NCI-H774 (cell line): ENCODE results near the gene KCNG2.

Source experiments
- DNase-seq: peaks from one replicate; lab custom pipeline; 2025; lab: John Stamatoyannopoulos, UW

KCNG2 gene

DNA sequence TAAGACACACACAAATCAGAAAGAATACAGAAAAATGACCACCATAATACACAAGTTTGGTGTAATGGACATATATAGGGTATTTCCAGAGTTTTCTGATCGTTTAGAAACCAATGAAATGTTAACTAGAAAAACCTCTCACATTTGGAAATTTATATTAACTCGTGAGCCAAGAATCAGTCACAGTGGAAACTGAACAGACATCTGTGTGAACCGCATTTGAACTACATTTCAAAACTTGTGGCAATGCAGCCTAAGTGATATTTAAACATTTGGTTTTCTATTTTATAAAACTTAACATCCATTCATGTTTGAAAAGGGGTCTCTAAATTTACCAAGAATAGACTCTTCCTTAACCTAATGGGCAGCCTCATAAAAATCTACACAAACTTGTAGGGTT lies 29.0 kb upstream of the KCNG2 start:
- DNase-seq: no peak

- no peak for DNase-seq
These were observed 27.8 kb upstream of the KCNG2 start for GRCh38 chr18:79769698-79770500.

- no peak for DNase-seq
These were observed 27.3 kb upstream of the KCNG2 start for GRCh38 chr18:79770501-79770815.

- no peak for DNase-seq
These were observed 26.9 kb upstream of the KCNG2 start for GRCh38 chr18:79770826-79771225.

DNA sequence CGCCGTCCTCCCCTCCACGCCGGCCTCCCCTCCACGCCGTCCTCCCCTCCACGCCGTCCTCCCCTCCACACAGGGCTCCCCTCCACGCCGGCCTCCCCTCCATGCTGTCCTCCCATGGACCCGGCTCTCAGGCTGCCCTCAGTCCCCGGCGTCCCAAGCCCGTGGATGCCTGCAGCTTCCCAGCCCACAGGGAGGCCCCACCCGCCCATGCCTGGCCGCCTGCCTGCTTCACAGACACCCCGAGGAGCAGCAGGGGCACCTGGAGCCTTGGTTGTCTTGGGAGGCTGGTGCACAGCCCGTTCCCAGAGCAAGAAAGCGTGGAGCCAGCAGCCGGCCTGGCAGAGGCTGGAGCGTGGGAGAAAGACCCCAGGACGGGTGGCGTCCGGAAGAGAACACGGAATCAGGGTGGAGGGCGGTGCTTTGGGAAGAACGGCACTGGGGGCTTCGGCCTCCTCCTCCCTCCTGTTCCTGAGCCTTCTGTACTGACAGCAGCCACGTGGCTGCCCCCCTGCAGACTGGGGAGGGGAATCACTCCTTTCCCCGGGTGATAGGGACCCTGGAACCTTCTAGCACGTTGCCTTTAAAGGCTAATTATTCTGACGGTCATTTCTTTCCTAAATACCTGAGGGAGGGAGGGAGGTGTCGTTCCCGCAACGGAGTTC lies 26.2 kb upstream of the KCNG2 start:
- no peak for DNase-seq

GRCh38 chr18:79772108-79772864 lies 25.5 kb upstream of the KCNG2 start:
- no peak for DNase-seq

DNA sequence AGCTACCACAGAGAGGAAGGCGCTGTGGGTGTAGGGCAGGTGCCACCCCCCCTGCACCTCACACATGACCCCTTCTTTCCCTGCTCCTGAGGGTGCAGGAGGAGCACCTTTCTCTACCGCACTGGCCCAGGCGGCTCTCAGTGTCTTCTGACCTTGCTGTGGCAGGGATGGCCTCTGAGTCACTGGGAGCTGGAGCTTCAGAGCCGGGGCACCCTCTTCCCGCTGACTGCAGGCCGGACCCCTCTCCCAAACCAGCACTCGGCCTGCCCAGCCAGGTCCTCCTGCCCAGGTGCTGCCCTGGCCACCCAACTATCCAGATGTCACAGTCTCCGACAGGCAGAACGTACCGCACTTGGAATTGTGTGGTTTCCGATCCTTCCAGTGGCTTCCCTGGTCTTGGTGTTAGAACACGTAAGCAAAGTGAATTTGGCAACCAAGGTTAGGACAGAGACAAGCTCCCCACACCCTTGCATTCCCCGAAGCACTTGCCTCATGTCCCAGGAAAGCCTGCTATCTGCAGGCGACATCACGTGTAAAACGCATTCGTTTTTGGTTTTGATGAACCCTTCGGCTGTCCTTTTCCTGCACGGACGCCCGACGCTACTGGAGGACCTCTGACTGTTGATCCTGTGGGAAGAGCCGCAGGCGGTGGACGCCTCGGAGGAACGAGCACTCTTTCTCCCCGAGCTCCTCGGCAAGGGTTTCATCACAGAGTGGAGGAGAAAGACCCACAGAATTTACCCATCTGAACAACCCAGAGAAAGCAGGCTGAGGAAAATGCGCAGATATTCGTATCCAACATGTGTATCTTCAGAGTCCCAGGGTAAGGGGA lies 24.7 kb upstream of the KCNG2 start:
- DNase-seq: no peak

DNA sequence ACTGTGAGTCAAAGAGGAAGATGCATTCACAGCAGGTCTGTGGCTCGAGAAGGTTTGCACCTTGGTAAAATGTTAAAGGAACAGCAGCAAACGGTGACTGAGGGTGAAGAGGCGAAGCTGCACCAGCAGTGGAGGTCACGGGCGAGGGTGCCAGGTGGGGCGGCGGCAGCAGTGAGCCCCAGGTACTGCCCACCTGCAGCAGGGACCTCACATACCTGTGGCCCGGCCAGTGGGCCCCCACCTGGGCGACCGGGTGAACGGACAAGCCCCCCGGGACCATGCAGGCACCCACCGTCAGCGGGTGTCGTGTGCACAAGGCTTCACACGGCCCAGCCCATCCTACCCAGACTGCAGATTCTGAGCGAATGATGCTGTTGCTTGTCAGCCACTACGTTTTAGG lies 23.6 kb upstream of the KCNG2 start:
- no peak for DNase-seq

DNA sequence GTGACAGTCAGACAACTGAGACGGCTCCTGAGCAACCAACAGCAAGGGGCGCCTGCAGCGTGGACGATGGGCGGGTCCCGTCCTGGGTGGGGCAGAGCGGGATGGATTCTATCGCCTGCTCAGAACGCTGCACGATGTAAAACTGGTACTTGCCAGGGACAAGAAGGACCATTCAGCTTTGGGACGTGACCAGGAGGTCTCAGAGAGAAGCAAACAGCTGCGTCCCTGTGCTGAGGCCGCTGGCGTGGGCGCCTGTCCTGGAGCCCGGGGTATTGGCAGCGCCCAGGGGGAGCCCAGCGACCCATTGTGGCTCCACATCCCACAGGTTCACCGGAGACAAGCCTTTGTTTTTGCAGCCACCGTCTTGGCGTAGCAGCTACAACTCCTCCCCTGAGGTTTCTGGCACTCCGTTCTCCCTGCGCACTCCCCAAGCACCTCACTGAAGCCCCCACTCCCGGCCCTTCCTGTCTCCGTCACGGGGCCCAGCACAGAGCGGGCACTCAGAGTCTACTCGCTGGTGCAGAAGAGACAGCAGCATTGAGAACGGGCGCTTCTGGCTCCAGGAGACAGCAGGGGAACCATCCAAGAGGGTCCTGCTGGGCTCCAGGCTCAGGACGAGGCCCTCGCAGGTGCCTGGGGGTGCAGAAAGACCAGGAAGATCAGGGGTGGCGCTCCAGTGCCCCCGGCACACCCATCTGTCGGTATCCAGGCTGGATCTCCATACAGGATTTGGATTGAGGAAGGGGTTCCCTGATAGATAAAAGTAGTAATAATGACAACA lies 22.1 kb upstream of the KCNG2 start:
- DNase-seq: no peak

DNA sequence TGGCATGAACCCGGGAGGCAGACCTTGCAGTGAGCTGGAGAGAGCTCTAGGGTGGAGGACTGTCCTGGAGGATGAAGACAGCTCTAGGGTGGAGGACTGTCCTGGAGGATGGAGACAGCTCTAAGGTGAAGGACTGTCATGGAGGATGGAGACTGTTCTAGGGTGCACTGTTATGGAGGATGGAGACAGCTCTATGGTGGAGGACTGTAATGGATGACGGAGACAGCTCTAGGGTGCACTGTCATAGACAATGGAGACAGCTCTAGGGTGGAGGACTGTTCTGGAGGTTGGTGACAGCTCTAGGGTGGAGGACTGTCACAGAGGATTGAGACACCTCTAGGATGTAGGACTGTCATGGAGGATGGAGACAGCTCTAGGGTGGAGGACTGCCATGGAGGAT lies 21.1 kb upstream of the KCNG2 start:
- no peak for DNase-seq

GRCh38 chr18:79778291-79778791 lies 19.4 kb upstream of the KCNG2 start:
- no peak for DNase-seq

DNA sequence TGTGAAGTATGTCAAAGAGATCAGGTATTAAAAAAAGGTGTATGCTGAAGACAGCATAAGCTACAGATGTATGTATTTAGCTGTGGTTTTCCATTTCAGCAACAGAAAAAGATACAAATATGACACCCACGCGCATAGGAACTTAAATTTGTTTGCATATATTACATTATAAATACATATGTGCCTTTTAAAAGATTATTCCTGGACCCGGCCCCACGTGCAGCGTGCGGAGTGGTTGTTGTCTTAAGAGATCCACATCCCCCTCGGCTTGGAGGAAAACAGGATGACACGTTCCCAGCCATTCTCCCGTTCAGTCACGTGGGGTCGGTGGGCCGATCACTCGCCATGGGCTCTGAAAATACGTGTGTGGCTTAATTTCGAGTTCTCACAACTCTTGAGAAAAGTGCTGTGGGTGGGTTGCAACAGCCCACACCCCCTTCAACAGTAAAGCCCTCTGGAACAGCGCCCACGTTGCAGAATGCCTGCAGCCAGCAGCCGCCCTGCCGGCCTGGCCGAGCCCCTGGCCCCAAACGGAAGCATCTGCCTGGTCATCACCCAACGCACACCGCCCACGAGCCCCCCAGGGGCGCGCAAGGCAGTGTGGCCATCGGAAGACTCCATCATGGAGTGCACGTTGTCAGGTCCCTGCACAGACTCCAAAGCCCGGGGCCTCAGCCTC lies 18.6 kb upstream of the KCNG2 start:
- DNase-seq: no peak

DNA sequence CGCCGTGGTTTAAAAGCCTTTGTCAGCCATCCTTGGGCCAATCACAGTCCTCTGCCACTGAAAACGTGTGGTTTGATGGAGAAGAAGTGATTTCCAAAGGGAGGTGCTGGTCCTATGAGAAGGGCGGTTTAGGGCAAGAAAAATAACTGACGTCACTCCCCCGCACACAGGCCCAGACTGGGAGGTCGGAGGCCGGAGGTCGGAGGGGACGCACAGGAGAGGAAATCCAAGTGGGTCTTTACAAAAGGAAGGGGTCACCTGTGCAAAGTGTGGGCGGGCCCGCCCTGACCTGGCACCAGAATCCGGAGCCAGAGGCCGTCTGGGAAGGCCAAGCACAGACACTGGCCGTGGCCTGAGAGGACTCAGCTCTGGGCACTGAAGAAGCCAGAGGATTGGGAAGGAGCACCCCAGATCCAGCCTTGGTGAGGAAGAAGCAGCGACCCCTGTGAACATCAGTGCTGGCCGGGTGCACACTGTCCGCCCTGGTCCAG lies 18.0 kb upstream of the KCNG2 start:
- no peak for DNase-seq

GRCh38 chr18:79780547-79780946 lies 17.2 kb upstream of the KCNG2 start:
- DNase-seq: no peak

- DNase-seq: no peak
These were observed 16.3 kb upstream of the KCNG2 start for GRCh38 chr18:79781331-79781941.

GRCh38 chr18:79782566-79783308 lies 15.0 kb upstream of the KCNG2 start:
- no peak for DNase-seq

DNA sequence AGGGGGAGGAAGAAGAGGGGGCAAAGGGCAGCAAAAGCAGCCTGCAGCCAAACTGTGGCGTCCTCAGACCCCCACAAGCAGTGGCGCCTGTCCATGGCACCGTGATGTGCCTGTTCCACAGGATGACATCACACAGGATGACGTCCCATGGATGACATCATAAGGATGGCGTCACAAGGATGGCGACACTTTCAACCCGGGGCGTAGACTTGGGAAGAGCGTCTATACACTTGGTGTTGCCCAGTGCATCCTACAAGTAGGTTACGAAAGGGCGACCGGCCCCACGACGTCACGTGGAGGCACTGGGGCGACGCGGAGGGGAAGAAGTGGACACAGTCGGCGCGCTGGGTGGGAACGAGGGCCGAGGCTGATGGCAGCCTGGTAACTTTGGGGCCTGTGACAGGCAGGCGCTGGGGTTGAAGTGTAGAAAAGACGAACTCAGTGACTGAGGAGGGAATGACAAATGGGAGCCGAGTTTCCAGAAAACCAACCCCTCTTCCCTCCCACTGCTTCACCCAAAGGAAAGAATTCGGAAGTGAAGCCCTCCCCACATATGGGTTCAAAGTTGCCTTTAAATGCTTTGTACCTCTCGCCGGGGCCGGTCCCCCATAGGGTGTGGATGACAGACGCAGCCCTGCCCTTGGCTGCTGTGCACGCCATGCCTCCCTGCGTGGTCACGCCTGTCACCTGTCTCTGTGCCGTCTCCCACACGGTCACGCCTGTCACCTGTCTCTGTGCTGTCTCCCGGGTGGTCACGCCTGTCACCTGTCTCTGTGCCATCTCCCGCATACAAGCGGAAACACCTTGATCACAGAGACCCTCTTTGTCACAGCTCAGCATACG lies 13.4 kb upstream of the KCNG2 start:
- no peak for DNase-seq
